ENCODE measurements around the gene TRIP6. TPM values are rescaled to one million over a fixed set of nuclear protein-coding genes. Genes with fewer than 3 reads are reported as not detected.

The TRIP6 gene
- total RNA-seq, 3 donors from 2014 or later = 44.9 to 47.7 (median 45.4) TPM

GRCh38 chr7:100875356-100875751 lies 8.2 kb downstream of the TRIP6 start:
- Mint-ChIP-seq H3K27me3 (ENCODE audit: low read depth) (no peaks in the 10 kb centered on the region), H3K4me3 (peak overlapping the region; percentile 99), H3K36me3 (ENCODE audit: insufficient read depth) (peaks cover 31% of the 10 kb centered on the region), H3K4me1 (ENCODE audit: low read depth) (peaks cover 51% of the 10 kb centered on the region), H3K9me3 (no peaks in the 10 kb centered on the region)
- ATAC-seq = peak; percentile 60 to 61
- no peak for DNase-seq

DNA sequence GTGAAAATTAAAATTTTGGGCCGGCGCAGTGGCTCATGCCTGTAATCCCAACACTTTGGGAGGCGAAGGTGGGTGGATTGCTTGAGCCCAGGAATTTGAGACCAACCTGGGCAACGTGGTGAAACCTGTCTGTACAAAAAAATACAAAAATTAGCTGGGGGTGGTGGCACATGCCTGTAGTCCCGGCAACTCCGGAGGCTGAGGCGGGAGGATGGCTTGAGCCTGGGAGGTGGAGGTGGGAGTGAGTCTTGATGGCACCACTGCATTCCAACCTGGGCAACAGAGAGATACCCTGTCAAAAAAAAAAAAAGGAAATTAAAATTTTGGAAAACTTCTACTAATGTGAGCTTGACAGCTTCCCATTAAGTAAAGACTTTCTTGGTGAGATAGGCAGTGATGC lies 10.8 kb downstream of the TRIP6 start:
- DNase-seq = no peak
- ATAC-seq = no peak
- no peaks in the 10 kb centered on the region for H3K9me3 Mint-ChIP-seq
- peaks cover 55% of the 10 kb centered on the region for H3K4me1 Mint-ChIP-seq (ENCODE audit: low read depth)
- H3K36me3 Mint-ChIP-seq (ENCODE audit: insufficient read depth) = peaks cover 40% of the 10 kb centered on the region
- no peaks in the 10 kb centered on the region for H3K27me3 Mint-ChIP-seq (ENCODE audit: low read depth)
- H3K4me3 Mint-ChIP-seq = peak overlapping the region; percentile 37

DNA sequence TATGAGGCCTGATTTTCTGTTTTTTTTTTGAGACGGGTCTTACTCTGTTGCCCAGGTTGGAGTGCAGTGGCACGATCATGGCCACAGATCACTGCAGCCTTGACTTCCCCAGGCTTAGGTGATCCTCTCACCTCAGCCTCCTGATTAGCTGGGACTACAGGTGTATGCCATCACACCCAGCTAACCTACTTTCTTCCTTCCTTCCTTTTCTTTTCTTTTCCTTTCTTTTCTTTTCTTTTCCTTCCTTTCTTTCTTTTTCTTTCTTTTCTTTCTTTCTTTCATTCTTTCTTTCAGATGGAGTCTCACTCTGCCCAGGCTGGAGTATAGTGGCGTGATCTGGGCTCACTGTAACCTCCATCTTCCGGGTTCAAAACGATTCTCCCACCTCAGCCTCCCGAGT lies 11.5 kb downstream of the TRIP6 start:
- Mint-ChIP-seq H3K4me1 (ENCODE audit: low read depth) (peaks cover 56% of the 10 kb centered on the region), H3K27me3 (ENCODE audit: low read depth) (no peaks in the 10 kb centered on the region), H3K9me3 (no peaks in the 10 kb centered on the region), H3K4me3 (peak overlapping the region; percentile 19), H3K36me3 (ENCODE audit: insufficient read depth) (peaks cover 44% of the 10 kb centered on the region)
- DNase-seq (no peak), ATAC-seq (no peak)

- Mint-ChIP-seq H3K9me3 (no peaks in the 10 kb centered on the region), H3K27me3 (ENCODE audit: low read depth) (no peaks in the 10 kb centered on the region), H3K36me3 (ENCODE audit: insufficient read depth) (peaks cover 53% of the 10 kb centered on the region), H3K4me1 (ENCODE audit: low read depth) (peaks cover 47% of the 10 kb centered on the region), H3K4me3 (no peak overlapping the region)
- no peak for ATAC-seq
- no peak for DNase-seq
Measured at GRCh38 chr7:100879685-100880261, 12.6 kb downstream of the TRIP6 start.

- Mint-ChIP-seq H3K9me3 (no peaks in the 10 kb centered on the region), H3K36me3 (ENCODE audit: insufficient read depth) (peaks cover 59% of the 10 kb centered on the region), H3K27me3 (ENCODE audit: low read depth) (no peaks in the 10 kb centered on the region), H3K4me1 (ENCODE audit: low read depth) (peaks cover 44% of the 10 kb centered on the region), H3K4me3 (no peak overlapping the region)
- DNase-seq (no peak), ATAC-seq (no peak)
Measured at GRCh38 chr7:100880645-100881044, 13.5 kb downstream of the TRIP6 start.

- no peaks in the 10 kb centered on the region for H3K9me3 Mint-ChIP-seq
- H3K4me1 Mint-ChIP-seq (ENCODE audit: low read depth) = peaks cover 41% of the 10 kb centered on the region
- H3K36me3 Mint-ChIP-seq (ENCODE audit: insufficient read depth) = peaks cover 62% of the 10 kb centered on the region
- no peaks in the 10 kb centered on the region for H3K27me3 Mint-ChIP-seq (ENCODE audit: low read depth)
- ATAC-seq (no peak), DNase-seq (no peak)
- H3K4me3 Mint-ChIP-seq = no peak overlapping the region
Measured at GRCh38 chr7:100881136-100881535, 13.9 kb downstream of the TRIP6 start.

- DNase-seq (no peak), ATAC-seq (no peak)
- H3K4me1 Mint-ChIP-seq (ENCODE audit: low read depth) = peaks cover 42% of the 10 kb centered on the region
- H3K4me3 Mint-ChIP-seq = no peak overlapping the region
- H3K9me3 Mint-ChIP-seq = no peaks in the 10 kb centered on the region
- peaks cover 67% of the 10 kb centered on the region for H3K36me3 Mint-ChIP-seq (ENCODE audit: insufficient read depth)
- H3K27me3 Mint-ChIP-seq (ENCODE audit: low read depth) = no peaks in the 10 kb centered on the region
Measured at GRCh38 chr7:100882201-100882600, 15.0 kb downstream of the TRIP6 start.

GRCh38 chr7:100882785-100883526 lies 15.8 kb downstream of the TRIP6 start:
- no peaks in the 10 kb centered on the region for H3K9me3 Mint-ChIP-seq
- peaks cover 45% of the 10 kb centered on the region for H3K4me1 Mint-ChIP-seq (ENCODE audit: low read depth)
- ATAC-seq (no peak), DNase-seq (no peak)
- H3K36me3 Mint-ChIP-seq (ENCODE audit: insufficient read depth) = peaks cover 74% of the 10 kb centered on the region
- no peaks in the 10 kb centered on the region for H3K27me3 Mint-ChIP-seq (ENCODE audit: low read depth)
- peak overlapping the region; percentile 16 for H3K4me3 Mint-ChIP-seq

DNA sequence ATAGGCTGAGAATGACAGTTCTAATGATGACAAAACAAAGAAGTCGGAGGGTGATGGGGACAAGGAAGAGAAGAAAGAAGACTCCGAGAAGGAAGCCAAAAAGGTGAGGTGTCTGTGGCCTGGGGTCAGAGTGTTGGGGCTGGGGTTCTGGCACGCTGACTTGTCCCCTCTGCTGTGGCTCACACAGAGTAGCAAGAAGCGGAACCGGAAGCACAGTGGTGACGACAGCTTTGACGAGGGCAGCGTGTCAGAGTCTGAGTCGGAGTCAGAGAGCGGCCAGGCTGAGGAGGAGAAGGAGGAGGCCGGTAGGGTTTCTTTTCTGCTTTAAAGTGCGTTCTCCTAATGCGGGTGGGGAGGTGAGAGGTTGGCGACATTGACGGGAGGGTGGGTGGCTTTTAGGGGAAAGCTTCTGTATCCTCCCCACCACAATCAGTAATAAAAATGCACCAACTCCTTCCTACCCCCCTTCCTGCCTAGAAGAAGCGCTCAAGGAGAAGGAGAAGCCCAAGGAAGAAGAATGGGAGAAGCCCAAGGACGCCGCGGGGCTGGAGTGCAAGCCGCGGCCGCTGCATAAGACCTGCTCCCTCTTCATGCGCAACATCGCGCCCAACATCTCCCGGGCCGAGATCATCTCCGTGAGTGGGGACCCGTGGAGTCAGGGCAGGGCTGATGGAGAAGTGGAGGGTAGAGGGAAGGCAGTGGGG lies 17.7 kb downstream of the TRIP6 start:
- peaks cover 35% of the 10 kb centered on the region for H3K4me1 Mint-ChIP-seq (ENCODE audit: low read depth)
- no peak for DNase-seq
- H3K36me3 Mint-ChIP-seq (ENCODE audit: insufficient read depth) = peaks cover 72% of the 10 kb centered on the region
- ATAC-seq = no peak
- H3K9me3 Mint-ChIP-seq = no peaks in the 10 kb centered on the region
- H3K27me3 Mint-ChIP-seq (ENCODE audit: low read depth) = no peaks in the 10 kb centered on the region
- H3K4me3 Mint-ChIP-seq = peak overlapping the region; percentile 65

DNA sequence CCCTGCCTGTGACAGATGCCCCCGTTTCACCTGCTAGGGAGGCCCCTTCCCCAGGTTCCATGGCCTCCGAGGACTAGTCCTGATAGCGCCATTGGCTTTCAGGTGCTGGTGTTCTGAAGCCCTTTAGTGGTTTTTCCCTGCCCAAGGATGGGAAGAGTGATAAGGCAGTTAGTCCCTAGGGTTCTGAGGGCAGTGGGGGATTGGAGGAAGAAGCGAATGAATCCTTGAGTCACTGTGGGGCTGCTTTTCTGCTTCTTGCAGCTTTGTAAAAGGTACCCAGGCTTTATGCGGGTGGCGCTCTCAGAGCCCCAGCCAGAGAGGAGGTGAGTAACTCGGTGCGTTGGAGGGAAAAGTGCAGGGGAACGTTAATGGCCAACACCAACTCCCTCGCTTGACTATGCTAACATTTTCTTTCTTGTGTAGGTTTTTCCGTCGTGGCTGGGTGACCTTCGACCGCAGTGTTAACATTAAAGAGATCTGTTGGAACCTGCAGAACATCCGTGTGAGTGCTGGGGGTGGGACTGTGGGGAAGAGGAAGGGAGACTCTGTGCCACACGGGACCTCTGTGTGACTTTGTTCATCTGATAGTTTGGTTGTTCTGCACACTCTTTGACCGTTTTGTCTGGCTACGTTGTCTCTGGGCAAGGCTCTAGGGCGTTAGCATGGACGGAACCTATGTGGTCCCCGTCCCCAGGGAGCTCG lies 18.4 kb downstream of the TRIP6 start:
- Mint-ChIP-seq H3K4me3 (peak overlapping the region; percentile 22), H3K27me3 (ENCODE audit: low read depth) (no peaks in the 10 kb centered on the region), H3K4me1 (ENCODE audit: low read depth) (peaks cover 35% of the 10 kb centered on the region), H3K36me3 (ENCODE audit: insufficient read depth) (peaks cover 69% of the 10 kb centered on the region), H3K9me3 (no peaks in the 10 kb centered on the region)
- DNase-seq = no peak
- no peak for ATAC-seq

GRCh38 chr7:100886142-100886935 lies 19.2 kb downstream of the TRIP6 start:
- no peak for DNase-seq
- Mint-ChIP-seq H3K4me3 (peak overlapping the region; percentile 19), H3K9me3 (no peaks in the 10 kb centered on the region), H3K27me3 (ENCODE audit: low read depth) (peaks cover under 1% of the 10 kb centered on the region), H3K36me3 (ENCODE audit: insufficient read depth) (peaks cover 64% of the 10 kb centered on the region), H3K4me1 (ENCODE audit: low read depth) (peaks cover 35% of the 10 kb centered on the region)
- ATAC-seq = no peak

GRCh38 chr7:100886936-100887515 lies 19.8 kb downstream of the TRIP6 start:
- H3K4me1 Mint-ChIP-seq (ENCODE audit: low read depth) = peaks cover 38% of the 10 kb centered on the region
- H3K36me3 Mint-ChIP-seq (ENCODE audit: insufficient read depth) = peaks cover 58% of the 10 kb centered on the region
- H3K27me3 Mint-ChIP-seq (ENCODE audit: low read depth) = peaks cover 6% of the 10 kb centered on the region
- ATAC-seq (no peak), DNase-seq (no peak)
- H3K9me3 Mint-ChIP-seq = no peaks in the 10 kb centered on the region
- H3K4me3 Mint-ChIP-seq = peak overlapping the region; percentile 79

DNA sequence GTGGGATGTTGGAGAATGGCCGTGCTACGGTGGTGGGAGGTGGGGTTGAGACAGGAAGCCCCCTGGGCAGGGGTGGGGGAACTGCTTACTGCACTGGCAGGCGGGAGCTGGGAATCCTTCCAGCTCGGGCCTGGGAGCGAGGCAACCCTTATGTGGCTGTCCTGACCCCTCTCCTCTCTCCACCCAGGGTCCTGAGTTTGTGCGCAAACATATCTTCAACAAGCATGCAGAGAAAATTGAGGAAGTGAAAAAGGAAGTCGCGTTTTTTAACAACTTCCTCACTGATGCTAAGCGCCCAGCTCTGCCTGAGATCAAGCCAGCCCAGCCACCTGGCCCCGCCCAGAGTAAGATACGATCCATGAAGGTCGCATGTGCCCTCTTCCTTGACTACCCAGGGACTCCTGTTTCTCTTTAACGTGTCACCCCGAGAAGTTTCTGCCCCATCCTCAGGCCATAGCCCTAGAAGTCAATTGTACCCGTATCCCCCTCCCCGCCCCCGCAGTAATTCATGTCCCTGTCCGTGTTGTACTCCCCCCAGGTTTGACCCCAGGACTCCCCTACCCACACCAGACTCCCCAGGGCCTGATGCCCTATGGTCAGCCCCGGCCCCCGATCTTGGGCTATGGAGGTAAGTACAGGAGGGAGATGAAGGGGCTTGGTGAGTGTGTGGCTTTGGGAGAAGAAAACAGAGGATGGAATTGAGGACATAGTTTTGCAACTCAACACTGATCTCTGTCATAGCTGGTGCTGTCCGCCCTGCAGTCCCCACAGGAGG lies 20.5 kb downstream of the TRIP6 start:
- DNase-seq (no peak), ATAC-seq (no peak)
- H3K27me3 Mint-ChIP-seq (ENCODE audit: low read depth) = peaks cover 13% of the 10 kb centered on the region
- peaks cover 38% of the 10 kb centered on the region for H3K4me1 Mint-ChIP-seq (ENCODE audit: low read depth)
- peaks cover 54% of the 10 kb centered on the region for H3K36me3 Mint-ChIP-seq (ENCODE audit: insufficient read depth)
- H3K9me3 Mint-ChIP-seq = no peaks in the 10 kb centered on the region
- H3K4me3 Mint-ChIP-seq = peak overlapping the region; percentile 79

Data from activated T-cell treated with anti-CD3 and anti-CD28 coated beads, Interleukin-2, amount 50 U/mL, for 4 hours (primary cell).